GM12891 (cell line): Measurements from ENCODE around the gene CA10.

ENCODE experiments used
- POLR2AphosphoS5 ChIP-seq: IDR thresholded peaks from 2 replicates; pipeline ENCODE4 v1.6.1; 2011; ENCODE audit warnings: low read depth, low read length, control low read depth
- POU2F2 ChIP-seq: IDR thresholded peaks from 2 replicates; pipeline ENCODE4 v1.6.1; 2011; ENCODE audit warnings: low read depth, mild to moderate bottlenecking, control low read depth, low read length, moderate library complexity

DNA sequence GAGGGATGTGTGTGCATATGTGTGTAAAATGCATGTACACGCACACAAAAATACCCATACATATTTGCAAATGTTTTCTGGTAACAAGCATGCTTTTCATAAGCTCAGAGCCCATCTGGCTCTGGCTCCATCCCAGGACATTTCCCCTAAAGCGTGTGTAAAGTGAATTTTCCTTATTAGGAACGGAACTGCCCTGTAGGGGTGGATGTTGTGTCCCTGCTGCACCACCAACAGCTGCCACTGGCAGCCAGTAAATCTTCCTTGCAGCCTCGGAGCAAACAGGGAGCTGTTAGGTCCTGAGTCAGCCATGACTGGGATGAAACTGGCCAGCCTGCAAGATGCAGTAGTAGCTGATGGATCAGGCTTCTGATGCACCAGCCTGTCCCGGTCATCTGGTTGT, 504.6 kb downstream of the CA10 start:
- TF ChIP-seq POLR2AphosphoS5 (no peak), POU2F2 (no peak)
